ENCODE data around the gene MAN1C1.

Gene MAN1C1

DNA sequence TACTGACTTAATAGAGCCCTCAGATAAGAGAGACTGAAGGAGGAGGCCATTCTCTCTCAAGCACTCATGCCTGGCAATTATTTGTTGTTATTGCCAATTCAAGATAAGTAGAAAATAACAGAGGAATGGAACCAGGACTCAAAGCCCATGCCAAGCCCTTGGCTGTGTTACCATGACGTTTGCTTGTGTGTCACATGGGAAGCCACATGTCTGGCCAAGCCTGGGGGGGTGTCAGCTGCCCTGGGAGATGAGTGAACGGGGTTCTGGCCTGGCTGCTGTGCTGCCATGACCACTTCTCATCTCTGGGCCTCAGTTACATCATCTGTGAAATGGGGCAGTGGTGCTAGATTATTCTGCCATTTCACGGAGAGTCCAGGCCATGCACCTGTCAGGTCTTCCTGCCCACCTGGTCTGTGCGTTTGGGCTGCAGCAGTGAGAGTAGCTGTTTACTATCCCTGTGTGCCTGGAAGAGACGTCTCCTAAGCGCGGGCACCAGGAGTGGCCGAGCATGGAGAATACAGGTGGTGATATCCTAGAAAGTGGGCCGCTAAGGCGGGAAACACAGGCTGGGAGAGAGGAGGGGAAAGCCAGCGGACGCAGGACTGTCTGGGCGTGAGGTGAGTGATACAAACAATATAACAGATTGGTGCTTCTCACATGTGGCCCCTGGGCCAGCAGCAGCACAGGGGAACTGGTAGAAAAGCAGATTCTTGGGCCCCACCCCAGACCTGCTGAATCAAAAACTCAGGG is 67.8 kb downstream of the MAN1C1 start:
- TF ChIP-seq ZNF8 (CRISPR knock-in tag; IDR thresholded peaks at IDR 0.05) (no peak), GLIS3 (CRISPR knock-in tag; IDR thresholded peaks at IDR 0.05) (no peak), ZNF70 (CRISPR knock-in tag; IDR thresholded peaks at IDR 0.05) (no peak), RARB (CRISPR knock-in tag; IDR thresholded peaks at IDR 0.05) (no peak), OSR1 (CRISPR knock-in tag; IDR thresholded peaks at IDR 0.05) (no peak), ISL1 (CRISPR knock-in tag; IDR thresholded peaks at IDR 0.05) (no peak), ZFP3 (CRISPR knock-in tag; IDR thresholded peaks at IDR 0.05) (no peak), SNAI2 (CRISPR knock-in tag; IDR thresholded peaks at IDR 0.05) (no peak), PPARA (CRISPR knock-in tag; IDR thresholded peaks at IDR 0.05; ENCODE audit: borderline replicate concordance) (no peak), ZNF565 (CRISPR knock-in tag; conservative IDR thresholded peaks at IDR 0.05; ENCODE audit: low read depth) (no peak), ARNTL (CRISPR knock-in tag; IDR thresholded peaks at IDR 0.05; ENCODE audit: borderline replicate concordance, low read depth) (no peak), ZFP30 (CRISPR knock-in tag; IDR thresholded peaks at IDR 0.05) (no peak), ESRRG (CRISPR knock-in tag; IDR thresholded peaks at IDR 0.05) (no peak), ZC3H10 (CRISPR knock-in tag; IDR thresholded peaks at IDR 0.05) (no peak), CSDC2 (CRISPR knock-in tag; IDR thresholded peaks at IDR 0.05) (no peak)
- TF ChIP-seq, protein P1, sequence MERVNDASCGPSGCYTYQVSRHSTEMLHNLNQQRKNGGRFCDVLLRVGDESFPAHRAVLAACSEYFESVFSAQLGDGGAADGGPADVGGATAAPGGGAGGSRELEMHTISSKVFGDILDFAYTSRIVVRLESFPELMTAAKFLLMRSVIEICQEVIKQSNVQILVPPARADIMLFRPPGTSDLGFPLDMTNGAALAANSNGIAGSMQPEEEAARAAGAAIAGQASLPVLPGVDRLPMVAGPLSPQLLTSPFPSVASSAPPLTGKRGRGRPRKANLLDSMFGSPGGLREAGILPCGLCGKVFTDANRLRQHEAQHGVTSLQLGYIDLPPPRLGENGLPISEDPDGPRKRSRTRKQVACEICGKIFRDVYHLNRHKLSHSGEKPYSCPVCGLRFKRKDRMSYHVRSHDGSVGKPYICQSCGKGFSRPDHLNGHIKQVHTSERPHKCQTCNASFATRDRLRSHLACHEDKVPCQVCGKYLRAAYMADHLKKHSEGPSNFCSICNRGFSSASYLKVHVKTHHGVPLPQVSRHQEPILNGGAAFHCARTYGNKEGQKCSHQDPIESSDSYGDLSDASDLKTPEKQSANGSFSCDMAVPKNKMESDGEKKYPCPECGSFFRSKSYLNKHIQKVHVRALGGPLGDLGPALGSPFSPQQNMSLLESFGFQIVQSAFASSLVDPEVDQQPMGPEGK (CRISPR knock-in tag; IDR thresholded peaks at IDR 0.05; ENCODE audit: borderline replicate concordance): no peak
- TF ChIP-seq, protein P2, sequence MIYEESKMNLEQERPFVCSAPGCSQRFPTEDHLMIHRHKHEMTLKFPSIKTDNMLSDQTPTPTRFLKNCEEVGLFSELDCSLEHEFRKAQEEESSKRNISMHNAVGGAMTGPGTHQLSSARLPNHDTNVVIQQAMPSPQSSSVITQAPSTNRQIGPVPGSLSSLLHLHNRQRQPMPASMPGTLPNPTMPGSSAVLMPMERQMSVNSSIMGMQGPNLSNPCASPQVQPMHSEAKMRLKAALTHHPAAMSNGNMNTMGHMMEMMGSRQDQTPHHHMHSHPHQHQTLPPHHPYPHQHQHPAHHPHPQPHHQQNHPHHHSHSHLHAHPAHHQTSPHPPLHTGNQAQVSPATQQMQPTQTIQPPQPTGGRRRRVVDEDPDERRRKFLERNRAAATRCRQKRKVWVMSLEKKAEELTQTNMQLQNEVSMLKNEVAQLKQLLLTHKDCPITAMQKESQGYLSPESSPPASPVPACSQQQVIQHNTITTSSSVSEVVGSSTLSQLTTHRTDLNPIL (CRISPR knock-in tag; IDR thresholded peaks at IDR 0.05; ENCODE audit: low read depth): no peak
- TF ChIP-seq, protein P3, sequence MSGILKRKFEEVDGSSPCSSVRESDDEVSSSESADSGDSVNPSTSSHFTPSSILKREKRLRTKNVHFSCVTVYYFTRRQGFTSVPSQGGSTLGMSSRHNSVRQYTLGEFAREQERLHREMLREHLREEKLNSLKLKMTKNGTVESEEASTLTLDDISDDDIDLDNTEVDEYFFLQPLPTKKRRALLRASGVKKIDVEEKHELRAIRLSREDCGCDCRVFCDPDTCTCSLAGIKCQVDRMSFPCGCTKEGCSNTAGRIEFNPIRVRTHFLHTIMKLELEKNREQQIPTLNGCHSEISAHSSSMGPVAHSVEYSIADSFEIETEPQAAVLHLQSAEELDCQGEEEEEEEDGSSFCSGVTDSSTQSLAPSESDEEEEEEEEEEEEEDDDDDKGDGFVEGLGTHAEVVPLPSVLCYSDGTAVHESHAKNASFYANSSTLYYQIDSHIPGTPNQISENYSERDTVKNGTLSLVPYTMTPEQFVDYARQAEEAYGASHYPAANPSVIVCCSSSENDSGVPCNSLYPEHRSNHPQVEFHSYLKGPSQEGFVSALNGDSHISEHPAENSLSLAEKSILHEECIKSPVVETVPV (CRISPR knock-in tag; IDR thresholded peaks at IDR 0.05): no peak
- TF ChIP-seq, protein P4, sequence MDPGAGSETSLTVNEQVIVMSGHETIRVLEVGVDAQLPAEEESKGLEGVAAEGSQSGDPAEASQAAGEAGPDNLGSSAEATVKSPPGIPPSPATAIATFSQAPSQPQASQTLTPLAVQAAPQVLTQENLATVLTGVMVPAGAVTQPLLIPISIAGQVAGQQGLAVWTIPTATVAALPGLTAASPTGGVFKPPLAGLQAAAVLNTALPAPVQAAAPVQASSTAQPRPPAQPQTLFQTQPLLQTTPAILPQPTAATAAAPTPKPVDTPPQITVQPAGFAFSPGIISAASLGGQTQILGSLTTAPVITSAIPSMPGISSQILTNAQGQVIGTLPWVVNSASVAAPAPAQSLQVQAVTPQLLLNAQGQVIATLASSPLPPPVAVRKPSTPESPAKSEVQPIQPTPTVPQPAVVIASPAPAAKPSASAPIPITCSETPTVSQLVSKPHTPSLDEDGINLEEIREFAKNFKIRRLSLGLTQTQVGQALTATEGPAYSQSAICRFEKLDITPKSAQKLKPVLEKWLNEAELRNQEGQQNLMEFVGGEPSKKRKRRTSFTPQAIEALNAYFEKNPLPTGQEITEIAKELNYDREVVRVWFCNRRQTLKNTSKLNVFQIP (CRISPR knock-in tag; IDR thresholded peaks at IDR 0.05; ENCODE audit: borderline replicate concordance, low read depth): no peak
- ATAC-seq: no peak

DNA sequence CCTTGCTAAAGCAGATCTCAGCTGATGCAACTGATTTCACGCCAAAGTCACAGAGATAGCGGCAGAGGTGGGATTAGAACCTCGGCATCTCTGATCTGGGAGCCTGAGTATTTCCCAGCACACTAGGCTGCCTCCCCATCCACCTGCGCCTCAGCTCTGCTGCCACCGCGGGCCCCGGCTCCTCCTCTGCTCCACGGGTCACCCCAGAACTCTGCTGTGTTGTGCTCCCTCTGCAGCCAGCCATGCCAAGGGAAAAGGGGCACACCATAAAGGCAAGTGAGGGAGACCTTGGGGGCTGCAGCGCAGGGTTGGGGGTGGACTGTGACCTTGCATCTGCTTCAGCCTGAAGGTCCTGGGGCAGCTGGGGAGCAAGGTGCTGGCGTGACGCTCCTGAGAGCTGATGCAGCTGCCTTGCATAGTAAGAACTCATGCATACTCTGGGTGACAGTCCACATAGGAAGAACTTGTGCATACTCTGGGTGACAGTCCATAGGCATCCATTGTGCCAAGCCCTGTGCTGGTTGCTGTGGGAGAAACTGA is 68.7 kb downstream of the MAN1C1 start:
- no peak for TF ChIP-seq ZNF70 (CRISPR knock-in tag; IDR thresholded peaks at IDR 0.05)
- TF ChIP-seq ZFP3 (CRISPR knock-in tag; IDR thresholded peaks at IDR 0.05): no peak
- no peak for TF ChIP-seq ZNF8 (CRISPR knock-in tag; IDR thresholded peaks at IDR 0.05)
- TF ChIP-seq, protein P5, sequence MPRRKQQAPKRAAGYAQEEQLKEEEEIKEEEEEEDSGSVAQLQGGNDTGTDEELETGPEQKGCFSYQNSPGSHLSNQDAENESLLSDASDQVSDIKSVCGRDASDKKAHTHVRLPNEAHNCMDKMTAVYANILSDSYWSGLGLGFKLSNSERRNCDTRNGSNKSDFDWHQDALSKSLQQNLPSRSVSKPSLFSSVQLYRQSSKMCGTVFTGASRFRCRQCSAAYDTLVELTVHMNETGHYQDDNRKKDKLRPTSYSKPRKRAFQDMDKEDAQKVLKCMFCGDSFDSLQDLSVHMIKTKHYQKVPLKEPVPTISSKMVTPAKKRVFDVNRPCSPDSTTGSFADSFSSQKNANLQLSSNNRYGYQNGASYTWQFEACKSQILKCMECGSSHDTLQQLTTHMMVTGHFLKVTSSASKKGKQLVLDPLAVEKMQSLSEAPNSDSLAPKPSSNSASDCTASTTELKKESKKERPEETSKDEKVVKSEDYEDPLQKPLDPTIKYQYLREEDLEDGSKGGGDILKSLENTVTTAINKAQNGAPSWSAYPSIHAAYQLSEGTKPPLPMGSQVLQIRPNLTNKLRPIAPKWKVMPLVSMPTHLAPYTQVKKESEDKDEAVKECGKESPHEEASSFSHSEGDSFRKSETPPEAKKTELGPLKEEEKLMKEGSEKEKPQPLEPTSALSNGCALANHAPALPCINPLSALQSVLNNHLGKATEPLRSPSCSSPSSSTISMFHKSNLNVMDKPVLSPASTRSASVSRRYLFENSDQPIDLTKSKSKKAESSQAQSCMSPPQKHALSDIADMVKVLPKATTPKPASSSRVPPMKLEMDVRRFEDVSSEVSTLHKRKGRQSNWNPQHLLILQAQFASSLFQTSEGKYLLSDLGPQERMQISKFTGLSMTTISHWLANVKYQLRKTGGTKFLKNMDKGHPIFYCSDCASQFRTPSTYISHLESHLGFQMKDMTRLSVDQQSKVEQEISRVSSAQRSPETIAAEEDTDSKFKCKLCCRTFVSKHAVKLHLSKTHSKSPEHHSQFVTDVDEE (CRISPR knock-in tag; IDR thresholded peaks at IDR 0.05): no peak
- no peak for TF ChIP-seq BACH2 (CRISPR knock-in tag; IDR thresholded peaks at IDR 0.05; ENCODE audit: borderline replicate concordance)
- TF ChIP-seq ARNTL (CRISPR knock-in tag; IDR thresholded peaks at IDR 0.05; ENCODE audit: borderline replicate concordance, low read depth): no peak
- TF ChIP-seq CSDC2 (CRISPR knock-in tag; IDR thresholded peaks at IDR 0.05): no peak
- no peak for TF ChIP-seq ZFP30 (CRISPR knock-in tag; IDR thresholded peaks at IDR 0.05)
- no peak for TF ChIP-seq SNAI2 (CRISPR knock-in tag; IDR thresholded peaks at IDR 0.05)
- TF ChIP-seq, protein P1 (CRISPR knock-in tag; IDR thresholded peaks at IDR 0.05; ENCODE audit: borderline replicate concordance): no peak
- no peak for TF ChIP-seq ISL1 (CRISPR knock-in tag; IDR thresholded peaks at IDR 0.05)
- TF ChIP-seq, protein P3 (CRISPR knock-in tag; IDR thresholded peaks at IDR 0.05): no peak
- no peak for TF ChIP-seq TOX (CRISPR knock-in tag; IDR thresholded peaks at IDR 0.05; ENCODE audit: borderline replicate concordance)
- TF ChIP-seq GLIS3 (CRISPR knock-in tag; IDR thresholded peaks at IDR 0.05): no peak
- no peak for TF ChIP-seq RARB (CRISPR knock-in tag; IDR thresholded peaks at IDR 0.05)
- no peak for TF ChIP-seq ZNF565 (CRISPR knock-in tag; conservative IDR thresholded peaks at IDR 0.05; ENCODE audit: low read depth)
- no peak for TF ChIP-seq OSR1 (CRISPR knock-in tag; IDR thresholded peaks at IDR 0.05)
- TF ChIP-seq, protein P2 (CRISPR knock-in tag; IDR thresholded peaks at IDR 0.05; ENCODE audit: low read depth): no peak
- no peak for TF ChIP-seq PPARA (CRISPR knock-in tag; IDR thresholded peaks at IDR 0.05; ENCODE audit: borderline replicate concordance)
- no peak for TF ChIP-seq ESRRG (CRISPR knock-in tag; IDR thresholded peaks at IDR 0.05)
- ATAC-seq: no peak

All from SK-N-SH treated with all-trans-retinoic acid at 6 μM for 48 hours (cell line).